ENCODE data around the gene MRPS17.

- TF ChIP-seq TAF1 (IDR thresholded peaks at IDR 0.05; ENCODE audit: borderline replicate concordance, insufficient read depth, low read length) = no peak
- no peak for TF ChIP-seq POLR2AphosphoS5 (IDR thresholded peaks at IDR 0.05; ENCODE audit: low read depth, low read length)
- no peak for TF ChIP-seq REST (IDR thresholded peaks at IDR 0.05; ENCODE audit: insufficient read depth in 1 of 2, low read depth in 2 of 2, low read length in 2 of 2)
Observed at GRCh38 chr7:55980266-55980665, 28.6 kb downstream of the MRPS17 start.

Data from PFSK-1 (cell line).